CD4-positive, CD25-positive, alpha-beta regulatory T cell (primary cell): ENCODE data around the gene ARHGAP25. TPM values are rescaled to one million over a fixed set of nuclear protein-coding genes. Genes with fewer than 3 reads are reported as not detected.

Experiments used
- ATAC-seq, 2 donors: fragments of 150-1000 bp; cut with Tn5 transposase; one replicate each; pipeline ENCODE4 v1.10.0; 2021; ENCODE audit warnings: low read depth in 2 of 2, moderate number of reproducible peaks in 2 of 2, moderate library complexity in 1 of 2
- DNase-seq, 3 donors: peaks; one replicate each; pipeline versions ENCODE4 v3.0.0 to v3.0.0-alpha.2; 2012 to 2022; ENCODE audit warnings: mixed read lengths in 1 of 3
- H3K27ac ChIP-seq: one replicate; pipeline ENCODE4 v1.7.0; 2013; ENCODE audit warnings: mild to moderate bottlenecking, low read length; ENCODE audit not compliant: insufficient read depth, poor library complexity, severe bottlenecking
- H3K27me3 ChIP-seq: one replicate; pipeline ENCODE4 v1.7.0; 2013; ENCODE audit warnings: low read length; ENCODE audit not compliant: control insufficient read depth, insufficient read depth
- H3K36me3 ChIP-seq: one replicate; pipeline ENCODE4 v1.7.0; 2013; ENCODE audit warnings: mild to moderate bottlenecking, low read length, moderate library complexity; ENCODE audit not compliant: control insufficient read depth, insufficient read depth
- H3K4me1 ChIP-seq: 2 replicates; pipeline ENCODE4 v1.7.0; 2013; ENCODE audit warnings: mild to moderate bottlenecking, low read length; ENCODE audit not compliant: insufficient read depth, control insufficient read depth, poor library complexity, severe bottlenecking
- H3K4me3 ChIP-seq: one replicate; pipeline ENCODE4 v1.7.0; 2013; ENCODE audit warnings: low read depth, mild to moderate bottlenecking, low read length, moderate library complexity
- H3K9me3 ChIP-seq, 2 experiments: 1 replicate in 1 of 2; 2 replicates in 1 of 2; pipeline ENCODE4 v1.7.0; 2013; ENCODE audit warnings: low read length in 2 of 2, mild to moderate bottlenecking in 1 of 2, moderate library complexity in 1 of 2; ENCODE audit not compliant: control insufficient read depth in 2 of 2
- H3K27ac Mint-ChIP-seq, 3 donors: one replicate each; pipeline ENCODE4 v1.8.0; 2020 to 2022; ENCODE audit warnings: mild to moderate bottlenecking in 3 of 3, mixed read lengths in 3 of 3, moderate library complexity in 2 of 3
- H3K27me3 Mint-ChIP-seq: one replicate; pipeline ENCODE4 v1.8.0; 2022; ENCODE audit warnings: mild to moderate bottlenecking, mixed read lengths
- H3K36me3 Mint-ChIP-seq: one replicate; pipeline ENCODE4 v1.8.0; 2020; ENCODE audit warnings: mixed read lengths
- H3K4me1 Mint-ChIP-seq, 4 donors: one replicate each; pipeline ENCODE4 v1.8.0; 2020 to 2022; ENCODE audit warnings: mixed read lengths in 4 of 4, mild to moderate bottlenecking in 1 of 4
- H3K4me3 Mint-ChIP-seq, 4 donors: one replicate each; pipeline ENCODE4 v1.8.0; 2020 to 2022; ENCODE audit warnings: mild to moderate bottlenecking in 4 of 4, mixed read lengths in 4 of 4, moderate library complexity in 3 of 4
- H3K9me3 Mint-ChIP-seq, 7 donors: one replicate each; pipeline ENCODE4 v1.8.0; 2020 to 2022; ENCODE audit warnings: mixed read lengths in 7 of 7, mild to moderate bottlenecking in 3 of 7, moderate library complexity in 2 of 7
- polyA plus RNA-seq, 4 donors: library from polyadenylated mRNA; unstranded; fragments of 300-500 nt; fragmentation: Illumina TruSeq; gene quantifications; one replicate each; pipeline ENCODE4 v1.2.3, GENCODE V29; 2021
- total RNA-seq: library from RNA; stranded (reverse); gene quantifications from one replicate; pipeline ENCODE4 v1.2.3, GENCODE V29; 2022

The ARHGAP25 gene
- total and polyA plus RNA-seq, 5 donors from 2014 or later: 97.8 to 148 (median 135) TPM

DNA sequence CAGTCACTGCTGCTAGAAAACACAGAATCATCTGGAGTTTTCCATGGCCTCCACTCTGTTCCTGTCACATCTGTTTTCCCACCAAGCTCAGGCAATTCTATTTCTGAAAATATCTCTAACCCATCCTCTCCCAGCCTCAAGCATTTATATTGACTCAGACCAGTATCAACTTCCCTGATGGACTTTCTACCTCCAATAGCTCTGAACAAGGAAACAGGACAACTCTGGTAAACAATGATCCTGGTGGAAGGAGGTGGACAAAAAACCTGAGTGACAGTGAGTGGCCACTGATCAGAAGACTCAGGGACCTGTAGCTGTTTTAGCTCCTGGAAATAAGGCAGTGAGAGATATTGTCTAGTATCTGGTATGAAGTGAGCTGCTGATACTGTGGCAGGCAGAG, 113.1 kb downstream of the ARHGAP25 start:
- ATAC-seq: no peak

DNA sequence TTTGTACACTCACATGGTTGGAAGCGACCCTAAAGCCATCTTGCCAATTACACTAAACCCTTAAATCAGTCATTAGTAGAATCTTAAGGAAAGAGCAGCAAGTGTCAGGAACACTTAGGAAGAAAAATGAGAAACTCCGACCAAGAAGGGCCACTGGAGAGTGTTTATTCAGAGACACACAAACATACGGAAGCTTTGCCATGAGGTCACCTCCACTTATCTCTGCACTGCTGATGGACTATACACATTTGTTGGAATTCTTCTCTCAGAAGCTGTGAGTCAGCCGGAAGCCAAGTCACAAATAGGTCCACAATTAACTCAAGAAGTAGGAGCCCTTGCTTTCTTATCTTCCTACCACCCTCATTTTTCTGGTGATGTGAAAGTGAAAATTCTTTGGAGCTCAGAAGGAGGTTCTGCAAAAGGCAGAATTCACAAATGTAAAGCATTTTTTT, 115.0 kb downstream of the ARHGAP25 start:
- H3K36me3 Mint-ChIP-seq: no peaks in the 10 kb centered on the region
- no peak for ATAC-seq
- peaks cover 55% of the 10 kb centered on the region for H3K27me3 Mint-ChIP-seq

More for the DNA sequence above, 113.1 kb downstream of the ARHGAP25 start:
- H3K4me1 Mint-ChIP-seq: peaks cover 0 to 2% (median 0%) of the 10 kb centered on the region in 4 donors
- Histone ChIP-seq H3K27ac (no peak overlapping the region), H3K36me3 (no peaks in the 10 kb centered on the region), H3K4me1 (no peaks in the 10 kb centered on the region), H3K9me3 (no peaks in the 10 kb centered on the region), H3K4me3 (no peak overlapping the region), H3K27me3 (peaks cover 4% of the 10 kb centered on the region)
- no peak overlapping the region for H3K4me3 Mint-ChIP-seq
- no peak for DNase-seq
- no peak overlapping the region for H3K27ac Mint-ChIP-seq
- H3K36me3 Mint-ChIP-seq: no peaks in the 10 kb centered on the region
- peaks cover 0 to 3% (median 0%) of the 10 kb centered on the region in 7 donors for H3K9me3 Mint-ChIP-seq
- H3K27me3 Mint-ChIP-seq: peaks cover 47% of the 10 kb centered on the region

DNA sequence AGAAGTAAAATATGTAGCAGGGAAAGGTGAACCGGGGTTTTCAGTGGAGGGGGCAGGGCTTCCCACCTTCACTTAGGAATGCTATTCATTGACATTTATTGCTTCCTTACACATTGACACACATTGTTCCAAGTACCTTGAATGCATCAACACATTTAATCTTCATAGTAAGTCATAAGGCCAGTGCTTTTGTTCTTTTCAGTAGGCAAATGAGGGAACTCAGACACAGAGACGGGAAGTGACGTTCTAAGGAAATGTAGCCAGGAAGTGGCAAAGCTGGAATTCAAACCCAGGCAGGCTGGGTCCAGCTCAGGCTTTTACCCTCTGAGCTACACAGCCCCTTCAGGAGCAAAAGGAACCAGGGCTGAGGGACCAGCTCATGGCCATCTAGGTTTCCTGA, 115.9 kb downstream of the ARHGAP25 start:
- Histone ChIP-seq H3K36me3 (no peaks in the 10 kb centered on the region), H3K4me1 (no peaks in the 10 kb centered on the region), H3K27ac (no peak overlapping the region), H3K27me3 (peaks cover 2% of the 10 kb centered on the region), H3K9me3 (no peaks in the 10 kb centered on the region), H3K4me3 (no peak overlapping the region)
- Mint-ChIP-seq H3K27me3 (peaks cover 49% of the 10 kb centered on the region), H3K36me3 (no peaks in the 10 kb centered on the region), H3K9me3 (peaks cover 0 to 3% (median 0%) of the 10 kb centered on the region in 7 donors), H3K27ac (no peak overlapping the region), H3K4me1 (no peaks in the 10 kb centered on the region), H3K4me3 (no peak overlapping the region)
- DNase-seq (no peak), ATAC-seq (no peak)

More for the DNA sequence above, 115.0 kb downstream of the ARHGAP25 start:
- H3K4me3 Mint-ChIP-seq: no peak overlapping the region
- no peaks in the 10 kb centered on the region for H3K36me3 ChIP-seq
- DNase-seq: no peak
- H3K4me1 Mint-ChIP-seq: no peaks in the 10 kb centered on the region
- no peaks in the 10 kb centered on the region for H3K4me1 ChIP-seq
- peaks cover 4% of the 10 kb centered on the region for H3K27me3 ChIP-seq
- no peaks in the 10 kb centered on the region for H3K9me3 ChIP-seq
- no peak overlapping the region for H3K27ac ChIP-seq
- H3K4me3 ChIP-seq: no peak overlapping the region
- H3K9me3 Mint-ChIP-seq: peaks cover 0 to 3% (median 0%) of the 10 kb centered on the region in 7 donors
- H3K27ac Mint-ChIP-seq: no peak overlapping the region

DNA sequence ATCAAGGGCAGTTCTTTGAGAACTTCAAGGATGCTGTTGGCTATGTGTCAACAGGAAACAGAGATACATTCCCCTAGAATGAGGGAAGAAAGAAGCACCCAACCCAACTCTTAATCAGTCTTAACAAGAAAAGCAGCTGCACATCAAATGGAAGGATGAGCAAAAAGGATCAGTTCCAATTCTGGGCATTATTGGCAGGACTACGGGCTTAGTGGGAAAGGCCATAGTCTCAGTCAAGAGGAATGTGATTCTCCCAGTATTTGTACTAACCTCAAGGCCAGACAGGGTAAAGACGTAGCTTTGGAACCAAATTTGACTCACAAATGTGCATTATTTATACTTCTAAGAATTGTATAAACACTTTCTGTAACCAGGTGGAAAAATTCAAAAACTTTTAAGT, 118.4 kb downstream of the ARHGAP25 start:
- H3K27ac ChIP-seq: no peak overlapping the region
- H3K27me3 ChIP-seq: no peaks in the 10 kb centered on the region
- H3K9me3 Mint-ChIP-seq: no peaks in the 10 kb centered on the region
- no peak overlapping the region for H3K4me3 Mint-ChIP-seq
- DNase-seq (no peak), ATAC-seq (no peak)
- H3K4me1 ChIP-seq: no peaks in the 10 kb centered on the region
- H3K9me3 ChIP-seq: no peaks in the 10 kb centered on the region
- H3K27me3 Mint-ChIP-seq: peaks cover 47% of the 10 kb centered on the region
- H3K36me3 Mint-ChIP-seq: peaks cover 3% of the 10 kb centered on the region
- no peak overlapping the region for H3K4me3 ChIP-seq
- H3K36me3 ChIP-seq: no peaks in the 10 kb centered on the region
- no peaks in the 10 kb centered on the region for H3K4me1 Mint-ChIP-seq
- no peak overlapping the region for H3K27ac Mint-ChIP-seq

GRCh38 chr2:68853915-68854314, 119.3 kb downstream of the ARHGAP25 start:
- Mint-ChIP-seq H3K4me1 (no peaks in the 10 kb centered on the region), H3K9me3 (no peaks in the 10 kb centered on the region), H3K4me3 (no peak overlapping the region), H3K27ac (no peak overlapping the region), H3K36me3 (peaks cover 3% of the 10 kb centered on the region), H3K27me3 (peaks cover 42% of the 10 kb centered on the region)
- DNase-seq: no peak
- Histone ChIP-seq H3K36me3 (no peaks in the 10 kb centered on the region), H3K27me3 (no peaks in the 10 kb centered on the region), H3K4me1 (no peaks in the 10 kb centered on the region), H3K9me3 (no peaks in the 10 kb centered on the region), H3K27ac (no peak overlapping the region), H3K4me3 (no peak overlapping the region)
- no peak for ATAC-seq

GRCh38 chr2:68854476-68854875, 119.9 kb downstream of the ARHGAP25 start:
- Mint-ChIP-seq H3K9me3 (no peaks in the 10 kb centered on the region), H3K27me3 (peaks cover 36% of the 10 kb centered on the region), H3K27ac (no peak overlapping the region), H3K36me3 (peaks cover 3% of the 10 kb centered on the region), H3K4me3 (no peak overlapping the region), H3K4me1 (no peaks in the 10 kb centered on the region)
- Histone ChIP-seq H3K4me1 (no peaks in the 10 kb centered on the region), H3K27ac (no peak overlapping the region), H3K27me3 (no peaks in the 10 kb centered on the region), H3K9me3 (no peaks in the 10 kb centered on the region), H3K36me3 (no peaks in the 10 kb centered on the region), H3K4me3 (no peak overlapping the region)
- DNase-seq (no peak), ATAC-seq (no peak)

DNA sequence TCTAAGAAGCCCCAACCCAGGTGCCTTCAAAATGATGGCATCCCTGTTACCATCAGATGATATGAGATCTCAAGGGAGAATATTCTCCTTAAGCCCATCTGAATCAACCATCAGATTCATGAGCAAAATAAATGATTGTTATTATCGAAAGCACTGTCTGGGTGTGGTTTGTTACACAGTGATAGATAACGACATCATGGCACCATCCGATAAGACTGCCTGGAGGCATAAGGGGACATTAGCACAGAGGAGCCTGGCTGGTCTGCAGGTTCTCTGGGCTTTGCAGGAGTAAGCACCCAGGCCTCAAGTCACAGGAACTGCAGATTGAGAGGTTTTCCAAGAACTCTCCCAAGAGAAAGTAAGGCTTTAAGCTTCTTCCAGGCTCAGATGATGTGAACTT, 120.9 kb downstream of the ARHGAP25 start:
- Mint-ChIP-seq H3K4me1 (no peaks in the 10 kb centered on the region), H3K27me3 (peaks cover 26% of the 10 kb centered on the region), H3K9me3 (no peaks in the 10 kb centered on the region), H3K36me3 (peaks cover 3% of the 10 kb centered on the region), H3K4me3 (no peak overlapping the region), H3K27ac (no peak overlapping the region)
- DNase-seq: no peak
- ATAC-seq: no peak
- no peaks in the 10 kb centered on the region for H3K36me3 ChIP-seq
- H3K4me1 ChIP-seq: no peaks in the 10 kb centered on the region
- no peak overlapping the region for H3K4me3 ChIP-seq
- no peaks in the 10 kb centered on the region for H3K27me3 ChIP-seq
- no peaks in the 10 kb centered on the region for H3K9me3 ChIP-seq
- no peak overlapping the region for H3K27ac ChIP-seq

- no peak for DNase-seq
- no peak overlapping the region for H3K4me3 Mint-ChIP-seq
- H3K4me1 ChIP-seq: no peaks in the 10 kb centered on the region
- H3K36me3 Mint-ChIP-seq: peaks cover 3% of the 10 kb centered on the region
- no peak overlapping the region for H3K27ac ChIP-seq
- H3K9me3 Mint-ChIP-seq: no peaks in the 10 kb centered on the region
- no peaks in the 10 kb centered on the region for H3K36me3 ChIP-seq
- H3K27ac Mint-ChIP-seq: peak overlapping the region in 1 of 3 donors; percentile 2
- H3K27me3 Mint-ChIP-seq: peaks cover 15% of the 10 kb centered on the region
- no peak overlapping the region for H3K4me3 ChIP-seq
- peaks cover 0 to 4% (median 2%) of the 10 kb centered on the region in 4 donors for H3K4me1 Mint-ChIP-seq
- no peaks in the 10 kb centered on the region for H3K27me3 ChIP-seq
- peak in 1 of 2 donors; percentile 11 for ATAC-seq
- H3K9me3 ChIP-seq: no peaks in the 10 kb centered on the region
Observed at GRCh38 chr2:68857202-68857845, 122.7 kb downstream of the ARHGAP25 start.
